CD4-positive, alpha-beta T cell (primary cell): ENCODE results near the gene IL6R. TPM values are rescaled to one million over a fixed set of nuclear protein-coding genes. Genes with fewer than 3 reads are reported as not detected.

Experiments used
- ATAC-seq: fragments of 200-7000 bp; cut with Tn5 transposase; one replicate; pipeline ENCODE4 v1.10.0; 2022; ENCODE audit warnings: mild to moderate bottlenecking; ENCODE audit not compliant: poor library complexity
- CTCF ChIA-PET: fragments of 350-600 bp; sonication (Branson Sonifier 250); formaldehyde crosslinking; loops from one replicate; lab custom pipeline; 2021; ENCODE audit warnings: antibody characterized with exemption, inconsistent platforms; lab: Charles Lee
- POLR2A ChIA-PET: fragments of 350-600 bp; sonication (Branson Sonifier 250); formaldehyde crosslinking; loops from one replicate; lab custom pipeline; 2021; ENCODE audit warnings: antibody characterized with exemption, inconsistent platforms; lab: Charles Lee
- DNase-seq, 14 experiments: peaks; one replicate each; pipeline ENCODE4 v3.0.0-alpha.2; 2013 to 2020; ENCODE audit warnings: mixed read lengths in 2 of 14
- H3K27ac ChIP-seq, 2 donors: one replicate each; pipeline versions ENCODE4 v1.5.1 to v1.7.0; 2013; ENCODE audit warnings: low read length in 2 of 2, low read depth in 1 of 2, mild to moderate bottlenecking in 1 of 2
- H3K27me3 ChIP-seq, 2 experiments: 1 replicate in 1 of 2; 2 replicates in 1 of 2; pipeline versions ENCODE4 v1.6.1 to v1.7.0; 2013; ENCODE audit warnings: low read length in 2 of 2, control low read depth in 1 of 2, mild to moderate bottlenecking in 1 of 2, moderate library complexity in 1 of 2; ENCODE audit not compliant: insufficient read depth in 2 of 2, control insufficient read depth in 1 of 2
- H3K36me3 ChIP-seq: one replicate; pipeline ENCODE4 v1.6.1; 2013; ENCODE audit warnings: low read length, control low read depth; ENCODE audit not compliant: insufficient read depth
- H3K4me1 ChIP-seq: one replicate; pipeline ENCODE4 v1.6.1; 2013; ENCODE audit warnings: low read length, control low read depth; ENCODE audit not compliant: insufficient read depth
- H3K4me3 ChIP-seq: one replicate; pipeline ENCODE4 v1.5.1; 2013; ENCODE audit warnings: mild to moderate bottlenecking, low read length, moderate library complexity
- H3K9me3 ChIP-seq, 2 experiments: 1 replicate in 1 of 2; 2 replicates in 1 of 2; pipeline versions ENCODE4 v1.6.1 to v1.7.0; 2013; ENCODE audit warnings: low read length in 2 of 2, mild to moderate bottlenecking in 2 of 2, control low read depth in 1 of 2, moderate library complexity in 1 of 2; ENCODE audit not compliant: control insufficient read depth in 1 of 2, insufficient read depth in 1 of 2
- H3K27ac Mint-ChIP-seq: one replicate; pipeline ENCODE4 v1.8.0; 2020; ENCODE audit warnings: mixed read lengths
- H3K27me3 Mint-ChIP-seq: one replicate; pipeline ENCODE4 v1.8.0; 2021; ENCODE audit warnings: mixed read lengths
- H3K36me3 Mint-ChIP-seq: one replicate; pipeline ENCODE4 v1.8.0; 2021; ENCODE audit warnings: low read depth, mixed read lengths
- H3K4me1 Mint-ChIP-seq: one replicate; pipeline ENCODE4 v1.8.0; 2021; ENCODE audit warnings: low read depth, mixed read lengths
- H3K4me3 Mint-ChIP-seq: one replicate; pipeline ENCODE4 v1.8.0; 2020; ENCODE audit warnings: mild to moderate bottlenecking, mixed read lengths
- H3K9me3 Mint-ChIP-seq: one replicate; pipeline ENCODE4 v1.8.0; 2020; ENCODE audit warnings: mixed read lengths
- intact Hi-C, 2 experiments: fragments of 100-400 bp; cut with DNase I in 1 of 2; cut with micrococcal nuclease in 1 of 2; formaldehyde crosslinking; loops; one replicate each; pipeline versions ENCODE4 v1.15.1 to v1.9.0; 2023 to 2025; cut with DNase I, micrococcal nuclease
- total RNA-seq, 174 experiments: library from RNA in 2 of 174; stranded (reverse) in 2 of 174; gene quantifications; one replicate each; pipeline ENCODE4 v1.2.3 and lab custom pipeline; 2021 to 2026
- TF ChIP-seq, protein P1 (sequence below): fragments of 200-600 bp; IDR thresholded peaks from one replicate; pipeline ENCODE4 v1.8.0; 2022; ENCODE audit warnings: antibody characterized with exemption, mild to moderate bottlenecking

The IL6R gene
- total RNA-seq, 2 experiments from 2014 or later, result 31.7 to 35.0 TPM

DNA sequence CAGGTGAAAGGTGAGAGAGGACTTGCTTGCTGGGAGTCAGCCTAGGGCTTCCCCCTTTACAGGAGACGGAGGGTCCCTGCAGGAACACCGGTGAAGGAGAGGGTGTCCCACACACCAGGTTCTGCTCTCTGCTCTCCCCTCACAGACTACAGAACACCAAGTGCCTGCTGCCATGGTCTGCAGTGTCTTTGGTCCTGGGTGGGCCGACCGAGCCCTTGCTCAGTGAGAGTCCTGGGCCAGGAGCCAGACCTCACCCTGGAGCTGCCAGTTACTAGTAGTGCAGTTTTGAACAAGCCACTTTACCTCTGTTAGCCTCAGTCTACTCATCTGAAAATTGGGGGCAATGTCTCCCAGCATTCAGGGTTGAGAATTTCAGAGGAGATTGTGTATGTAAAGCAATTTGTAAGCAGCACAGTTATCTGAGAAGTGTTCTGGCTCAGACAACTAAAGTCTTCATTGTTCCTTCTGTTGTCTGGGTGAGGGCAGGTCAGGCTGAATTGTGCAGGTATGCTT is 2.7 kb upstream of the IL6R start:
- H3K27ac Mint-ChIP-seq, result peak overlapping the region; percentile 95
- H3K36me3 Mint-ChIP-seq, result peaks cover 20% of the 10 kb centered on the region
- H3K4me1 Mint-ChIP-seq, result peaks cover 75% of the 10 kb centered on the region
- intact Hi-C loops, result loop anchor here in 1 of 2 experiments (5.0 to 10.0 kb wide), 2 partner anchors 145 to 682 kb away; no protein-coding TSS in a partner anchor
- DNase-seq, result no peak
- peaks cover 67% of the 10 kb centered on the region for H3K4me1 ChIP-seq
- ChIA-PET POLR2A (interaction anchor here (1.0 to 9.1 kb wide), 15 partner anchors 9 to 74 kb away, joined by 3 to 178 read pairs (median 8); no protein-coding TSS in a partner anchor), CTCF (interaction anchor here (1.0 to 2.5 kb wide), 7 partner anchors 13 to 78 kb away, joined by 3 to 13 read pairs (median 5); partner anchors contain the start of gene ATP8B2)
- ATAC-seq, result no peak
- no peaks in the 10 kb centered on the region for H3K36me3 ChIP-seq
- H3K4me3 Mint-ChIP-seq, result no peak overlapping the region
- H3K9me3 ChIP-seq, result no peaks in the 10 kb centered on the region
- H3K27me3 Mint-ChIP-seq, result no peaks in the 10 kb centered on the region
- no peak overlapping the region for H3K4me3 ChIP-seq
- TF ChIP-seq, protein P1, sequence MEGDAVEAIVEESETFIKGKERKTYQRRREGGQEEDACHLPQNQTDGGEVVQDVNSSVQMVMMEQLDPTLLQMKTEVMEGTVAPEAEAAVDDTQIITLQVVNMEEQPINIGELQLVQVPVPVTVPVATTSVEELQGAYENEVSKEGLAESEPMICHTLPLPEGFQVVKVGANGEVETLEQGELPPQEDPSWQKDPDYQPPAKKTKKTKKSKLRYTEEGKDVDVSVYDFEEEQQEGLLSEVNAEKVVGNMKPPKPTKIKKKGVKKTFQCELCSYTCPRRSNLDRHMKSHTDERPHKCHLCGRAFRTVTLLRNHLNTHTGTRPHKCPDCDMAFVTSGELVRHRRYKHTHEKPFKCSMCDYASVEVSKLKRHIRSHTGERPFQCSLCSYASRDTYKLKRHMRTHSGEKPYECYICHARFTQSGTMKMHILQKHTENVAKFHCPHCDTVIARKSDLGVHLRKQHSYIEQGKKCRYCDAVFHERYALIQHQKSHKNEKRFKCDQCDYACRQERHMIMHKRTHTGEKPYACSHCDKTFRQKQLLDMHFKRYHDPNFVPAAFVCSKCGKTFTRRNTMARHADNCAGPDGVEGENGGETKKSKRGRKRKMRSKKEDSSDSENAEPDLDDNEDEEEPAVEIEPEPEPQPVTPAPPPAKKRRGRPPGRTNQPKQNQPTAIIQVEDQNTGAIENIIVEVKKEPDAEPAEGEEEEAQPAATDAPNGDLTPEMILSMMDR, result no peak
- no peaks in the 10 kb centered on the region for H3K27me3 ChIP-seq
- H3K27ac ChIP-seq, result peak overlapping the region; percentile 19 to 92
- no peaks in the 10 kb centered on the region for H3K9me3 Mint-ChIP-seq

DNA sequence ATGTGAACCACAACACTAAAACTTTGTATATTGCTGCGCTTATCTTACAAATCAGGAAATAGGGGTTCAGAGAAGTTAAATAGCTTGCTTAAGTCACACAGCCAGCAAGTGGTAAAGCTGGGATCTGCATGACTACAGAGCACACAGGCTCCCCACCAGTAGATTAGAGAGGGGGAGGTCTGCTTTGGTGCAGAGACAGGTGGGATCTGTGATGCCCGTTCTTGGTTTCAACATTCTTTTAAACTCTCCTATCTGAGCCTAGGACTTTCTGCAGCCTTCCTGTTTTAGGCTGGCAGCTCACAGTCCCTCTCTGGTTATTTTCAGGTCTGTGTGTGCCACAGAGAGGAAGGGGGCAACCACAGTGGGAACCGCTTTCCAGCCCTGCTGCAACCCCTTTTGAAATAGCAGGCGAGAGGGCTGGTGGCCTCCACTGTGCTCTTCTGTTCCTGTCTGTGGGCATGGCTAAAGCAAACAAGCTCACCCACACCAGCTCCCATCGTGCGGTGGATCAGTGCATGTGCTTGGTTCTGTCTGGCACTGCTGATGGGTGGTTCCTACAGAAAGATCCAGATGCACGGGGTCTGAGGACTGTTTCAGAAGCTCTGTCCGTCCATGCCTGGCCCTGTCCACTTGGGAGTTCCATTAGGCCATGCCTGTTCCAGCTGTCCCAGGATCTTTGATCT is 1.7 kb upstream of the IL6R start:
- Mint-ChIP-seq H3K36me3 (peaks cover 26% of the 10 kb centered on the region), H3K4me1 (peaks cover 78% of the 10 kb centered on the region), H3K27me3 (no peaks in the 10 kb centered on the region), H3K4me3 (peak overlapping the region; percentile 91), H3K27ac (peak overlapping the region; percentile 95), H3K9me3 (no peaks in the 10 kb centered on the region)
- H3K27ac ChIP-seq, result peak overlapping the region; percentile 19 to 92
- no peaks in the 10 kb centered on the region for H3K27me3 ChIP-seq
- no peaks in the 10 kb centered on the region for H3K36me3 ChIP-seq
- intact Hi-C loops, result loop anchor here in 1 of 2 experiments (5.0 to 10.0 kb wide), 2 partner anchors 144 to 681 kb away; no protein-coding TSS in a partner anchor
- peak in 11 of 14 experiments; percentile 28 to 79 (median 45) for DNase-seq
- no peaks in the 10 kb centered on the region for H3K9me3 ChIP-seq
- POLR2A ChIA-PET, result interaction anchor here (0.6 to 9.1 kb wide), 27 partner anchors 9 to 413 kb away, joined by 3 to 178 read pairs (median 4); partner anchors contain the start of genes HAX1 and RPS27
- H3K4me3 ChIP-seq, result no peak overlapping the region
- ATAC-seq, result peak; percentile 32
- peaks cover 72% of the 10 kb centered on the region for H3K4me1 ChIP-seq
- TF ChIP-seq, protein P1, result no peak
- CTCF ChIA-PET, result interaction anchor here (1.0 to 2.5 kb wide), 13 partner anchors 17 to 155 kb away, joined by 3 to 13 read pairs (median 4); partner anchors contain the start of gene ATP8B2

DNA sequence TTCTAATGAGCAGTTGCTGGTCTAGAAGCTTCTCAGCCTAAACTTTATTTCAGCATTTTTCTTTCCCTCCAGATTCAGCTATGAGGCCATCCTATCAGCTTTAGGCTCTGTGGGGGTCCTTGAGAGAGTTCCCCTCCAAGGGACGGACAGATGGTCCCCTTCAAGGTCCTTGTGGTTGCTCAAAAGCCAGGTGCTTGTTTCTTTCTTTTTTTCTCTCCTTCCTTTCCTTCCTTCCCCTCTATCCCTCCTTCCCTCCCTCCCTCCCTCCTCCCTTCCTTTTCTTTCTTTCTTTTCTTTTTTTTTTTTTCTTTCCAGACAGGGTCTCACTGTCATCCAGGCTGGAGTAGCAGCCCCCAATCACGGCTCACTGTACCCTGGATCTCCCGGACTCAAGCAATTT is 1.2 kb upstream of the IL6R start:
- intact Hi-C loops, result loop anchor here (2.0 to 10.0 kb wide), 6 partner anchors 17 to 681 kb away; no protein-coding TSS in a partner anchor
- H3K4me1 Mint-ChIP-seq, result peaks cover 78% of the 10 kb centered on the region
- TF ChIP-seq, protein P1, result no peak
- H3K4me3 Mint-ChIP-seq, result peak overlapping the region; percentile 91
- ChIA-PET POLR2A (interaction anchor here (0.8 to 9.1 kb wide), 21 partner anchors 14 to 414 kb away, joined by 3 to 178 read pairs (median 7); partner anchors contain the start of genes HAX1 and RPS27), CTCF (interaction anchor here (1.0 to 2.5 kb wide), 12 partner anchors 17 to 154 kb away, joined by 3 to 13 read pairs (median 4); partner anchors contain the start of gene ATP8B2)
- Histone ChIP-seq H3K27me3 (no peaks in the 10 kb centered on the region), H3K4me1 (peaks cover 78% of the 10 kb centered on the region), H3K27ac (peak overlapping the region; percentile 81 to 92), H3K9me3 (no peaks in the 10 kb centered on the region), H3K36me3 (no peaks in the 10 kb centered on the region), H3K4me3 (no peak overlapping the region)
- no peaks in the 10 kb centered on the region for H3K27me3 Mint-ChIP-seq
- peaks cover 26% of the 10 kb centered on the region for H3K36me3 Mint-ChIP-seq
- no peak for ATAC-seq
- H3K9me3 Mint-ChIP-seq, result no peaks in the 10 kb centered on the region
- no peak for DNase-seq
- H3K27ac Mint-ChIP-seq, result peak overlapping the region; percentile 95
